Measurements from ENCODE around the gene RALGAPA2.

RALGAPA2 gene

DNA sequence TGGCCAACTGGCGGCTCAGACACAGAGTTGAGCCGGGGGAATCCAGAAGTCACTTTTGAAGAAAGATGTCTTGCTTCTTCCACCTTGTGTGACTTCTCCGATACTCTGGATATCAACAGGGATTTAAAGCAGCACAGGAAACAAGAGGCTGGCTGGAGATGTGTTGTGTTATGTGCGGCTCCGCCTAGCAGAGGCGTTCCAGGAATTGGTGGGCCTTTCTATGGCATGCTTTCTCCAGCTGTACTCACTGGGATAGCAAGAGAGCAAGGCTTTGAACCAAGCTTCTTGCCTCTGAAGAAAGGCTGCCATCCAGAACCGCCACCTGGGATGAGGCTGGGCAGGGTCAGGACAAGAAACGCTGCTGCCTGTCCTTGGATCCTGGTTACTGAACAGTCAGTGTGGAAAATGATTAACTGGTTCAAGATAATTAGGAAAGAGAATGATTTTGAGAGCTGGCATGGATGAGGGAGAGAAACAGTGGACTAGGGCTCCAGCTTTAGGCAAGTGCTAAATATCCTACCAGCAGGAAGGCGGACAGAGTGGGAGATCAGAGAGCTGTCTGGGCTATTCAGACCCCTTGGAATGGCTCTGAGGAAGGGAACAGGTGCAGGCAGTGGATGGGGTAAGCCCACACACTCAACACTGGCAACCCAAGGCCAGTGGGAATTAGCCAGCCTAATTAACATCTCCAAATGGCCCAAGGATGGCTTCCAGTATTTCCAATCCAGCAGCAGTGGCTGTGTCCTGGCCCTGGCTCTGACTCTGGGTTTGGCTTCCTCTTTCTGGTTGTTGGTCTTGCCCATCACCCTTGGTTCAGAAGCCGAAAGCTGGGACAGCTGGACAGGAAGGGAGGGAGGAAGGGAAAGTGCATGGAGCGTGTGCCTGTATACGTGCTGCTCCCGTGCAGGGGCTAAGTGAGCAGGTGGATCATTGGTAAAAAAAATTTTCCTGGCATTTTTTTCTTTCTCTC is 312.6 kb downstream of the RALGAPA2 start:
- Mint-ChIP-seq H3K4me3 (no peak overlapping the region), H3K36me3 (peaks cover 28% of the 10 kb centered on the region), H3K4me1 (no peaks in the 10 kb centered on the region), H3K27ac (no peak overlapping the region), H3K27me3 (no peaks in the 10 kb centered on the region), H3K9me3 (no peaks in the 10 kb centered on the region)
- ATAC-seq = no peak

GRCh38 chr20:20398123-20398522 is 314.3 kb downstream of the RALGAPA2 start:
- H3K4me3 Mint-ChIP-seq = no peak overlapping the region
- no peaks in the 10 kb centered on the region for H3K27me3 Mint-ChIP-seq
- no peaks in the 10 kb centered on the region for H3K4me1 Mint-ChIP-seq
- ATAC-seq = no peak
- peaks cover 30% of the 10 kb centered on the region for H3K36me3 Mint-ChIP-seq
- H3K27ac Mint-ChIP-seq = no peak overlapping the region
- H3K9me3 Mint-ChIP-seq = no peaks in the 10 kb centered on the region

DNA sequence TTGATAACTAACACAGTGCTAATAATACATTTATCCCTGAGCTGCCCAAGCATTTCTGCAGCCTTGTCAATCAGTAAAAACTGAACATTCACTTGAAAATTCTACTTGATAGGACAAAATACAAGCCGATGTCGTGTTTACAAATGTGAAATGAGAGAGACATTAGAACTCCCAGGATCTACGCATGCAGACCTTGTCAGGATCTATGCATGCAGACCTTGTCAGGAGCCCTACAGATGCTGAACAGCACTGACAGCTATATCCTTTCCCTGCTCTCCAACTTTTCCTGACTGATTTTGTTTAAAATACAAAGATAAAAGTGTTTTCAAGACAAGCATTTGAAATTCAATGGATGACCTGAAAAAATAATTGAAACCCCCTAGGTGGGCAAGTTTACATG is 315.6 kb downstream of the RALGAPA2 start:
- H3K4me1 Mint-ChIP-seq = no peaks in the 10 kb centered on the region
- no peak overlapping the region for H3K4me3 Mint-ChIP-seq
- no peaks in the 10 kb centered on the region for H3K9me3 Mint-ChIP-seq
- H3K36me3 Mint-ChIP-seq = peaks cover 31% of the 10 kb centered on the region
- no peaks in the 10 kb centered on the region for H3K27me3 Mint-ChIP-seq
- H3K27ac Mint-ChIP-seq = no peak overlapping the region
- ATAC-seq = no peak

- Mint-ChIP-seq H3K4me3 (no peak overlapping the region), H3K36me3 (peaks cover 34% of the 10 kb centered on the region), H3K27me3 (no peaks in the 10 kb centered on the region), H3K4me1 (no peaks in the 10 kb centered on the region), H3K27ac (no peak overlapping the region), H3K9me3 (no peaks in the 10 kb centered on the region)
- peak; percentile 29 for ATAC-seq
Observed at GRCh38 chr20:20395903-20396568, 316.4 kb downstream of the RALGAPA2 start.

DNA sequence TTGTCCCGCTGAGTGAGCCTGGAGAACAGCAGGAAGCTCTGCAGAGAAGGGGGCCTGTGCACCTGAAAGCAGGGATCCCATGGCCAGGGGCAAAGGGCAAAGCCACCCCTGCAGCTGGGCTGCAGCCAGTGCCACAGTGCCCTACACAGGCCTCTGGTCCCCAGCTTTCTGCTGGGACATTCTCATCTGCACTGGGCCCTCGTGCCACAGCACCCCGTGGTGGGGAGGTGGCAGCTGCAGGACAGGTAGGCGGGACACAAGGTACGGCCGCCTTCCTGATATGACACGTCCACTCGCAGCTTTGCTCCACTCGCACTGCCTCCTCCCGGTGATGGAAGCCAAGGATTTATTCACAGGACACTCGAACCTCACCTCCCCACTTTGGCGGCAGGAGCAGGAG is 317.4 kb downstream of the RALGAPA2 start:
- peaks cover 33% of the 10 kb centered on the region for H3K36me3 Mint-ChIP-seq
- H3K27me3 Mint-ChIP-seq = no peaks in the 10 kb centered on the region
- ATAC-seq = no peak
- no peak overlapping the region for H3K27ac Mint-ChIP-seq
- no peak overlapping the region for H3K4me3 Mint-ChIP-seq
- H3K9me3 Mint-ChIP-seq = no peaks in the 10 kb centered on the region
- H3K4me1 Mint-ChIP-seq = no peaks in the 10 kb centered on the region

DNA sequence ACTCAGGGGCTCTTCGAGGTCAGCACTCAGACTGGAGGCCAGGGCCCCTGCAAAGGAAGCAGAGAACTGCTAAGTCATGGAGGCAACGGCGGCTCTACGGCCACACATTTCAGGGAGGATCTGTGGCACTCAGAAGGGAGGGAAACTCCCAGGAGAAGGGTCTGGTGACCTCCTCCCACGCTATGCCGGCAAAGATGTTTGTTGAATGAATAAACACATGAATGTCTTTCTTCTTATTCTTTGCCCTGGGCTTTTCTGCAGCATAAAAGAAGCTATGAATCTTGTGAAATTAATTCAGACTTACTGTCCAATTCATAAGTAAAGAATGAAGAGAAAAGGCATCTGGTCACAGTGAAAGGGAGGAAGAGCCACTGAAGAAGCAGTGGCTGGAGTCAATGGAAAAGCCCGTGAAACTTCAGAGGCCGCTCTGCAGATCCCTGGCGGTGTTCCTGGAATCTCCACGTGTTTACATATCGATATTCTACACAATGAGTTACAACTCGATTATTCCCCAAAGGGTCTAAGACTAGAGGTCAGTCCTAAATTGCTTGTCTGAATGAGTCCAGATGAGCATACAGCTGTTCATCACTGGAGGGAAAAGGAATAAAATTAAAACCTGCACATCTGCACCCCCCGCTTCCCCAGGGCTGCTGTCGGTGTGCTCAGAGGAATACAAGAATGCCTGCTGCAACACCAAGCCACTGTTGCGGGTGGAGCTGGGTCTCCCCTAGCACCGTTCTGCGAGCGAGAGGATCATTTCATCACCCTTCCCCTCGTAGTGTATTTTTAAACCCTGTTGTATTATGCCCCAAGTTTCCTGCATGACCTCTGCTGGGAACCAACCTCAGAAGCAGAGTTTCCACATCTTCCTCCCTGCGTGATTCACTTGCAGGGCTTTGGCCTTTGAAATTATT is 319.0 kb downstream of the RALGAPA2 start:
- H3K4me3 Mint-ChIP-seq = no peak overlapping the region
- no peak for ATAC-seq
- H3K9me3 Mint-ChIP-seq = no peaks in the 10 kb centered on the region
- no peaks in the 10 kb centered on the region for H3K27me3 Mint-ChIP-seq
- peaks cover 19% of the 10 kb centered on the region for H3K36me3 Mint-ChIP-seq
- H3K27ac Mint-ChIP-seq = no peak overlapping the region
- no peaks in the 10 kb centered on the region for H3K4me1 Mint-ChIP-seq

DNA sequence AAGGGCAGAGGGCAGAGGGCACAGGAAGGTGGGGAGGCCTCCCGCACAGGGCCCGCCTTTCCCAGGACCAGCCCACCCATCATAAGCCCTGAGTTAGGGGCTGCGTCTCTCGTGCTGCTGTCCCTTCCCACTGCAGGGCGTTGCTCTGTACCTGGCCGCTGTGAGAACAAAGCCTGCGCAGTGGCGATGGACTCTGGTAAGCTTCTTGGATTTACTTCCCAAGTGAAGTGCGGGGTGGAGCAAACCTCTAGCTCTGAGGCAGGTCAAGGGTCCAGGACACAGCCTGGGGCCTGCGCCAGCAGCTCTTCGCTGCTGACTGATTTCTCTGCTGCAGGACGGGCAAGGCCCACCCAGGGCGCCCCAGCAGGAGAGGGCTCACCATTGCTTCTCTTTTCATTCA is 320.7 kb downstream of the RALGAPA2 start:
- Mint-ChIP-seq H3K27me3 (no peaks in the 10 kb centered on the region), H3K36me3 (peaks cover 18% of the 10 kb centered on the region), H3K4me1 (no peaks in the 10 kb centered on the region), H3K4me3 (no peak overlapping the region), H3K9me3 (no peaks in the 10 kb centered on the region), H3K27ac (no peak overlapping the region)
- no peak for ATAC-seq

DNA sequence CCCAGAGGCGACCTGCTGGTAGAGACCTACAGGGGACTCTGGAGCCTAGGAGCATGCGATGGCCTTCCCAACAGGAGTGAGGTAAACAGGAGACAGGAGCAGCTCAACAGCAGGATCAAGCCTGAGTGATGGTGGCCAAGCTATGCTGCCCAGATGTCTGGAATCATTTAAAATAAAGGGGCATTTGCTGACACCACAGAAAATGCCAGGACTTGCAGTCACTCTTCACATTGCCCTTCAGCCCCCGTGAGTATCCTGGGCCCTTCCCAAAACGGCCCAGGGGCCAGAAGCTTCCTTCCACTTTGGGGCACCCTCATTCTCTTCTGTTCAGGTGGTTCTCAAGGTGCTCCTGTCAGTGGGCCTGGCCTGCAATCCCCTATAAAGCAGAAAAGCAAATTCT is 321.3 kb downstream of the RALGAPA2 start:
- H3K27ac Mint-ChIP-seq = no peak overlapping the region
- H3K4me1 Mint-ChIP-seq = no peaks in the 10 kb centered on the region
- ATAC-seq = no peak
- peaks cover 16% of the 10 kb centered on the region for H3K36me3 Mint-ChIP-seq
- H3K27me3 Mint-ChIP-seq = no peaks in the 10 kb centered on the region
- H3K4me3 Mint-ChIP-seq = no peak overlapping the region
- no peaks in the 10 kb centered on the region for H3K9me3 Mint-ChIP-seq

GRCh38 chr20:20390393-20390792 is 322.1 kb downstream of the RALGAPA2 start:
- no peak overlapping the region for H3K4me3 Mint-ChIP-seq
- no peaks in the 10 kb centered on the region for H3K4me1 Mint-ChIP-seq
- H3K36me3 Mint-ChIP-seq = peaks cover 12% of the 10 kb centered on the region
- H3K27ac Mint-ChIP-seq = no peak overlapping the region
- no peak for ATAC-seq
- H3K27me3 Mint-ChIP-seq = no peaks in the 10 kb centered on the region
- H3K9me3 Mint-ChIP-seq = no peaks in the 10 kb centered on the region

DNA sequence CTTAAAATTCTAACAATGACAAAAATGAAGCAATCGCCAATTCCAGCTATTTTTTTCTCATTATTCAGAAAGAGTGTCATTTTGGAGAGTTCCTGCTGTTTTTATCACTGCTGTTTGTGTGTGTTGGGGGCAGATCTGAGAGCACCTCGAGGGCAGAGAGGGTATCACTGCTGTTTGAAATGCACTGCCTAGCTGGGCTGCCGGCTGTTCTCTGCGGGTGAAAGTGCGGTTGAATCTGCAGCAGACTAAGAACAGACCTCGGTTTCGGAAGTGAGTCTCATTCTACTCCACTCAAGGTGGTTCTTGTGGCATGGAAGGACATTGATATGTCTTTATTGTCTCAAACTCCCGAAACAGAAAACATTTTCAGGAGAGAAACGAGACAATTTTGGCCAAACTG is 326.3 kb downstream of the RALGAPA2 start:
- ATAC-seq = no peak
- H3K27me3 Mint-ChIP-seq = peaks cover 17% of the 10 kb centered on the region
- no peak overlapping the region for H3K4me3 Mint-ChIP-seq
- H3K4me1 Mint-ChIP-seq = no peaks in the 10 kb centered on the region
- H3K27ac Mint-ChIP-seq = no peak overlapping the region
- no peaks in the 10 kb centered on the region for H3K9me3 Mint-ChIP-seq
- no peaks in the 10 kb centered on the region for H3K36me3 Mint-ChIP-seq

GRCh38 chr20:20375862-20376261 is 336.6 kb downstream of the RALGAPA2 start:
- no peak for ATAC-seq
- no peak overlapping the region for H3K27ac Mint-ChIP-seq
- no peak overlapping the region for H3K4me3 Mint-ChIP-seq
- H3K27me3 Mint-ChIP-seq = peaks cover 49% of the 10 kb centered on the region
- no peaks in the 10 kb centered on the region for H3K4me1 Mint-ChIP-seq
- no peaks in the 10 kb centered on the region for H3K36me3 Mint-ChIP-seq
- H3K9me3 Mint-ChIP-seq = peaks cover under 1% of the 10 kb centered on the region

DNA sequence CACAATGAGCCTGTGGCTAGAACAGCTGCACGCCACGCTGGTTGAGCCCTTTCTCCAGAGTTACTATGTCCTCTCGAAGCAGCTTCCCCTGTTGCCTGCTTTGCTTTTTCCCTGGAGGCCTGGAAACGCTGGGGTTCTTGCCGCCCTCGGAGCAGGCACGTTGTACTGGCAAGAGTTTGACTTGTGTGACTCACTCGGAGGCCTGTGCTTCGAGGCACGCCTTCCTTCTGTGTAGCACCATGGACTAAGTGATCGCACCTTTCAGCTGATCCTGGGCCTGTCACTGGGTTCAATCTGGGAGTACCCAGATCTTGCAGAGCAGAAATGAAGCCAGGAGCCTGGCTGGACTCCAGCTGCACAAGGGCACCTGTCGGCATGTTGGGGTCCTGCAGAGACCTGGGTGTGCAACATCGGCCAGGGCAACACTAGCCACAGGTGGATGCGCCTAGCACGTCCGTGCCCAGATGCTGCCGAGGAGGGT is 339.3 kb downstream of the RALGAPA2 start:
- no peak overlapping the region for H3K4me3 Mint-ChIP-seq
- peaks cover 8% of the 10 kb centered on the region for H3K4me1 Mint-ChIP-seq
- H3K27ac Mint-ChIP-seq = no peak overlapping the region
- no peaks in the 10 kb centered on the region for H3K36me3 Mint-ChIP-seq
- ATAC-seq = no peak
- no peaks in the 10 kb centered on the region for H3K9me3 Mint-ChIP-seq
- H3K27me3 Mint-ChIP-seq = peaks cover 61% of the 10 kb centered on the region

GRCh38 chr20:20371681-20372080 is 340.8 kb downstream of the RALGAPA2 start:
- Mint-ChIP-seq H3K36me3 (no peaks in the 10 kb centered on the region), H3K4me1 (peaks cover 13% of the 10 kb centered on the region), H3K4me3 (no peak overlapping the region), H3K9me3 (no peaks in the 10 kb centered on the region), H3K27ac (no peak overlapping the region), H3K27me3 (peaks cover 71% of the 10 kb centered on the region)
- ATAC-seq = no peak

DNA sequence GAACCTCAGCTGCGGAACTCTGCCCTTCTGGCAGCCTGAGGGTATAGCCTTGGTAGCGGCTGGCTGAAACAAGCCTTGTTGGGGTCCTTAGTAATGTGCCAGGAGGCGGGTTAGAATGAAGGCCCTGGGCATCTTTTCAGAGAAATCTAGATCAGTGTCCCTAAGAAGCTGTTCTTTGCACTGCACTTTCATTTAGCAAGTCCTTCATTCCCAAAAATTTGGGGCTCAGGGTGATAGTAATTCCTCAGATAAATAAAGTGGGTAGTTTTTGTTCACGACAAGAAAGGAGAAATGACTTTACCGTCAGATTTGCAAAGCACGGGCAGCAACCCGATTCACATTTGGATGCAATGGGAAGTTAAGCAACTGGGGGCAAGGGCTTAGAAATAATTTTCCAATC is 341.4 kb downstream of the RALGAPA2 start:
- no peak for ATAC-seq
- H3K27me3 Mint-ChIP-seq = peaks cover 74% of the 10 kb centered on the region
- no peaks in the 10 kb centered on the region for H3K36me3 Mint-ChIP-seq
- no peaks in the 10 kb centered on the region for H3K9me3 Mint-ChIP-seq
- H3K27ac Mint-ChIP-seq = no peak overlapping the region
- peaks cover 13% of the 10 kb centered on the region for H3K4me1 Mint-ChIP-seq
- H3K4me3 Mint-ChIP-seq = no peak overlapping the region

- peaks cover 13% of the 10 kb centered on the region for H3K4me1 Mint-ChIP-seq
- H3K4me3 Mint-ChIP-seq = peak overlapping the region; percentile 62
- ATAC-seq = no peak
- H3K36me3 Mint-ChIP-seq = no peaks in the 10 kb centered on the region
- no peaks in the 10 kb centered on the region for H3K9me3 Mint-ChIP-seq
- H3K27ac Mint-ChIP-seq = no peak overlapping the region
- peaks cover 74% of the 10 kb centered on the region for H3K27me3 Mint-ChIP-seq
Observed at GRCh38 chr20:20370094-20370575, 342.3 kb downstream of the RALGAPA2 start.
